NCI-H2196 (cell line): ENCODE results near the gene TOMM20.
"Not testable (repeated sequence)": the region's sequence is repeated elsewhere in the genome, so short reads cannot be mapped to it uniquely, and the experiment has no call there.

Experiments
- DNase-seq: peaks from one replicate; lab custom pipeline; 2025; ENCODE audit not compliant: unreplicated experiment; lab: John Stamatoyannopoulos, UW

TOMM20 gene

DNA sequence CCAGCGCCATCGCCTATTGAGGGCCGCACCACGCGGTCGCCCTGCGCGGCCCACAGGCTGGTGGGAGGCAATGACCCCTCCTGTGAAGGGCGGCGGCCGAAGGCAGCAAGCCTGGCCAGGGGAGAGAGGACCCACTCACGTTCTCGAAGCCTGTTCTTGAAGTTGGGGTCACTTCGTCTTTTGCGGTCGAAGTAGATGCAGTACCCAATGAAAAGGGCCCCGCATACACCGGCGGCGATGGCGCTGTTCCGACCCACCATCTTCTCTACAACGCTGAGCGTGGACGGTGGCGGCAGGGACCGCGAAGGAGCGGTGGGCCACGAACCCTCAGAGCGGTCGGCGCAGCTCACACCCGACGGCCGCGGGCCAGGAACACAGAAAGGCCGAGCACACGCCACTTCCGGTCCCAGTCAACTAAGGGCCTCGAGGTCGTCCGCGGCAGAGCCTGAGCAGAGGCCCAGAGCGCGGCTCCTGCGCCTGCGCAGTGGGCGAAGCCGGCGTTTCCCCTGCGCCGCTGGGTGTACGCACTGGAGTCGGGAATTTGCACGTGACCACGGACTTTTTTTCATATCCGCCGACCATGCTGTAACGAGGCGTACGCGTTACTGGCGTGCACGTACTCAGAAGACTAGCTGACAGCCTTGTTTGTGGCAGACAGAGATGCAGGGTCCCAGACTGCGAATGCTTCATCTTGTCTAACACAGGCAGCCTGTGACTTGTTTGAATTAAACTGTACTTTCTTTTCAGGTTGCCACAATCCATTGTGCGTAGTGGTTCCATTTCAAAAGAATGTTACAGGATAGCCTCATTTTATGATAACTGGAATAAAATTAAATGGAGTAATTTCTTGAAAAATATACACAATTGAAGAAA, at the start of gene TOMM20:
Gene TOMM20, minus strand, starts transcription at position 382 of the 873 bp plus-strand sequence. Its CDS starts 122 bp downstream, at position 260.
- peak; percentile 87 for DNase-seq

DNA sequence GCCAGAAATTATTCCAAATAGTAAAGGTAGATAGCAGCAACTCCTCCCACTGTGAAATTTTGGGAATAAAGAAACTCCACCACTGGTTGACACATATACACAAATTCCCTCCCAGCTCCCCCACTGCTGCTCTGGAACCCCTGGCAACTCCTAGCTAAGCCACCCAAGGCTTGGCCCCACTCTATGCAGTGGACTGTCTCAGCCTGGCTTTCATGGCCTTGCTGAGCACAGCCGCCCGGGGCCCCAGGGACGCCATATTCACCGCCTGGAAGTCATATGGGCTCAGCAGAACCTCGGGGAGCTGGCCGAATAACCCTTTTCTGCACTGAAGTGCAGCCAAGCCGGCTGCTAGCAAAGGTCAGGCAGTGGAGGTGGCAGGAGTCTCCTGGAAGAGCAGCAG, 47.8 kb upstream of the TOMM20 start:
- DNase-seq, result no peak

DNA sequence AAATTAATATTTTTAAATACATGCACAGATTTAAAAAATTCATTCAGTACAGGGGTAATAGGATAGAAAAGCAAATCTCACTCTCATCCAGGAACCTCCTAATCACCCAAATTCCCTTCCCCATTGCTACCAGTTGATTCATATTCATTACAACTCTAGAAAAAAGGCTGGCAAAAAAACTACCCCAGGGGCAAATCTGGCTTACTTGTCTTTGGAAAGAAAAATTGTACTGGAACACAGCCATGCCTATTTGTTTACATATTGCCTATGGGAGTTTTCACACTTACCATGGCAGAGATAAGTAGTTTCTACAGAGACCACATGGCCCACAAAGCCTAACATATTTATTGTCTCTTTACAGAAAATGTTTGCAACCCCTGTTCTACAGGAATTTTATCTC, 41.3 kb upstream of the TOMM20 start:
- no peak for DNase-seq

DNA sequence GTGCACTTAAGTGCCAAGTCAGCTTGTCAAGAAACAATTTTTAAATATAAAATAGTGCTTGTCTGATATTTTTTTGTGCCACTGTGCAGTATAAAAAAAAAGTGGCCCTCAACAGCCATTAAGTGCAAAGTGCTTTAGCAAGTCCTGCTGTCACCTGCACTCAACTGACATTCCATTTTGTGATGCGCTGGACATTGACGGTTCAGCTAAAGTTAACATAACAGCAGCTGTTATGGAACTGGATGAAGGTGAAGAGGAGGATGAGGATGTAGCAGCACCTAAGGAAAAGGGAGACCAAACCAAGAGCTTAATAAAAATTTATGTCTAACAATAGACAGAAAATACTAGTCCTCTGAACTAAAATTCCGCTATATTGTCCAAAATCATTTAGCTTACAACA, 39.7 kb upstream of the TOMM20 start:
- no peak for DNase-seq

DNA sequence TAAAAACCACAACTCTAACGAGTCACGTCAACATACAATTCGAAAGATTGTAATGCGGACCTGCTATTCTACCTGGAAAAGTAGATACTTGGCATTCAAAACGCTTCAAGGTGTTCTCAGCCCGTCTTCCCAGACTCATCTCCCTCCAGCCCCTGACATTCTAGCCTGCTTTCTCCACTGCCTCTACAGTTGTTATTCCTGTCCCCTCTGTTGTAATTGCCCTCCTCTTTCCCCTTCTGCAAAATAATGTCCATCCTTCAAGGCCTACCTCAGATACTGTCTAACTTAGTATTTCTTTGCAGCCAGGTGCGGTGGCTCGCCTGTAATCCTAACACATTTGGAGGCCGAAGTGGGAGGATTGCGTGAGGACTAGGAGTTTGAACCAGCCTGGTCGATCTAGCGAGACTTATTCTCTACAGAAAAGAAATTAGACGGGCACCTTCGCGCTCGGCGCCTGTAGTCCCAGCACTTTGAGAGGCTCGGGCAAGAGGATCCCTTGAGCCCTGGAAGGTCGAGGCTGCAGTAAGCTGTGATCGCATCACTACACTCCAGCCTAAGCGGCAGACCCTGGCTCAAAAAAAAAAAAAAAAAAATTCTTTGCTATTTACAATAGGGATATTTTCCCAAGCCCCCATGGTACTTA, 33.2 kb upstream of the TOMM20 start:
- no peak for DNase-seq

DNA sequence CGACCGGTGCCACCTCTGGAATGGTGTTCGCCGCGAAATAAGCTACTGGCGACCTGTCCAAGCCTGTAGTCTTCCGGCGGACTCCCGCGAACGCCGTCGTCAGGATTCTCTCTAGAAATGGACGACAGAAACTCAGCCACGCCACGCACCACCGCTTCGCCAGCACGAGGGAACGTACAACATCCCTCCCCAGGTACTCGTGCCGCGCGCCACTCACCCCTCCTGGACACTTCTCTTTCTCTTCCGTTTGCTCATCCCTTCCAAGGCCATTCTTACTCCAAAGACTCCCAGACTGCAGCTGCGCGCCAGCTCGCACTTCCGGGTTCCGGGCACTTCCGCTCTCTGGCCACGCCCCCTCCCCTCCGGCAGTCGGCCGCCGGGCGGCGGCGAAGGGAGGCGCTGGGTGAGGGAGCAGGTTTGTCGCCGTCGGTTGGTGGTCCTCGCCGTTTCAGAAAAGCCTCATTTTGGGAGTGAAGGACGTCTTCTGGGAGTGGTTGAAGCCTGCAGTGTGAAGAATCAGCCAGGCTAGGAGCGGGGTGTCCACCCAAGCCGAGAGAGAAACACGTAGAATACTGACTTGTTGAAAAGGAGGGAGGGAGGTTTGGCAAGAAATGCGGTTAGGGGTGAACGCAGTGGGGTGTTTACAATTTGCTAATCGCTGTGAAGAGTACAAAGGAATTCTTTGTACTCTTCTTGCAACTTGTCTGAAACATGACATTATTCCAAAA, 32.5 kb upstream of the TOMM20 start, which contains the start of gene RBM34:
Gene RBM34, minus strand, starts transcription at position 294 of the 728 bp plus-strand sequence. Its CDS starts 24 bp downstream, at position 270.
- DNase-seq, result peak; percentile 66

DNA sequence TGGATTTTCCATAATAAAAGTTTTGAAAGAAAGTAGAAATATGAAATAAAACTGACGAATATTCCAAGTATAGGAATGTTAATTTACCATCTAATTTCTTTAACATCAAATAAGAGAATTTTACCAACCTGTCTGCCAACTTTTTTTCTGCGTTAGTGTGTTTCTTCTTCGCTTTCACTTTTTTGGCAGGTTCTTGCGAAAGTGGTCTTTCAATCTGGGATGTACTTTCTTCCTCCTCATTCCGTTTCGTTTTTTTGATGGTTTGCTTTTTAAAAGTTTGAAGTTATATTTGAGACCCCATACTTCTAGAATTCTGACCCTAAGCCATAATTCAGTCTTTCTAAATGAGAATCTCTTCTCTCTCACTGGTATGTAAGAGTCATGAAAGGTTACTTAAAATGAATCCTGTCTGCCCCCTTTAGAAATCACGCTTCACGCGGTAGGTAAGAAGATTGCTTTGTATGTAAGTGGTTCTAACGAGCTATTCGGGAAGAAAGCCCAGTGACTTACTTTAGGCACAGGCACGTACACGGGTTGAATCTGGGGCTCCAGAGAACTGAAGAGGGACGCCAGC, 31.8 kb upstream of the TOMM20 start:
- DNase-seq, result no peak

DNA sequence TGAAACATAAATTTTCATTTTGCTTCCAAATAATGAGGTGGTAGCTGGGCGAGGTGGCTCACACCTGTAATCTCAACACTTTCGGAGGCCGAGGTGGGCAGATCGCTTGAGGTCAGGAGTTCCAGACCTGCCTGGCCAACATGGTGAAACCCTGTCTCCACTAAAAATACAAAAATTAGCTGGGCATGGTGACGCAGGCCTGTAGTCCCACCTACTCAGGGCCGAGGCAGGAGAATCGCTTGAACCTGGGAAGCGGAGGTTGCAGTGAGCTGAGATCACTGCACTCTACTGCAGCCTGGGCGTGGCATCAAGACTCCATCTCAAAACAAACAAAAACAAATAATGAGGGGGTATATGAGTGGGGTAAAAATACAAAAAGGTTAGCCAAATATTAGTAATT, 31.3 kb upstream of the TOMM20 start:
- not testable (repeated sequence) for DNase-seq

DNA sequence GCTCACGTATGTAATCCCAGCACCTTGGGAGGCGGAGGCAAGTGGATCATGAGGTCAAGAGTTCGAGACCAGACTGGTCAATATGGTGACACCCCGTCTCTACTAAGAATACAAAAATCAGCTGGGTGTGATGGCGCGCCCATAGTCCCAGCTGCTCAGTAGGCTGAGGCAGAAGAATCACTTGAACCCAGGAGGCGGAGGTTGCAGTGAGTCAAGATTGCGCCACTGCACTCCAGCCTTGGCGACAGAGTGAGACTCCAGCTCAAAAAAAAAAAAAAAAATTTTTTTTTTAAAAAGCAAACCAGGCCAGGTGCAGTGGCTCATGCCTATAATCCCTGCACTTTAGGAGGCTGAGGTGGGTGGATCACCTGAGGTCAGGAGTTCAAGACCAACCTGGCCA, 30.6 kb upstream of the TOMM20 start:
- not testable (repeated sequence) for DNase-seq

DNA sequence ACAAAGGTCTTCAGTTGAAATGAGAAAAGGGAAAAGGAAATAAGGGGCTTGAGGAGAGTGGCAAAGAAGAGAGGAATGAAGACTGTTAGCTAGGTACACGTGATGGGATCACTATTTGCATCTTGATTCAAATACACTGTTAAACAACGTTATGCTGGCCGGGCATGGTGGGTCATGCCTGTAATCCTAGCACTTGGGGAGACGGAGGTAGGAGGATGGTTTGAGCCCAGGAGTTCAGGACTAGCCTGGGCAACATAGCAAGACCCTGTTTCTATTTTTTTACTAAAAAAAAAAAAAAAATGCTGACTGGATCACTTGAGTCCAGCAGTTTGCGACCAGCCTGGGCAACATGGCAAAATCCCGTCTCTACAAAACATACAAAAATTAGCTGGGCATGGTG, 30.0 kb upstream of the TOMM20 start:
- no peak for DNase-seq

DNA sequence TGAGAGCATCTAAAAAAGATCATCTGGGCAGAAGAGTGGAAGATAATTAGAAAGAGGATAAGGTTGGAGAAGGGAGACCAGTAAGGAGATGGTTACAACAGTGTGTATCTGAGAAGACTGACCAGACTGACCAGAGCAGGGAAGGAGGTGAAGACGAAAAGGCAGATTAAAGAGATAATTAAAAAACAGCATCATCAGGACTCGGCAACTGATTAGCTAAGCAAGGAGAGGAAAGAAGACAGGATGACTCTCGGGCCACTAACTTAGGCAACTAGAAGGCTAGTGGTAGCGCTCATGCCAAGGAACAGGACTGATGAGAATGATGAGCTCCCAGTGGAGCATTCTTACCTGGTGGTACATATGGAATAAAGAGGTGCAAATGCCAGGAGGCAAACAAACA, 28.5 kb upstream of the TOMM20 start:
- DNase-seq, result no peak

GRCh38 chr1:235156740-235157139, 28.1 kb upstream of the TOMM20 start:
- no peak for DNase-seq

- no peak for DNase-seq
These were observed 27.6 kb upstream of the TOMM20 start for GRCh38 chr1:235156265-235156664.

- DNase-seq, result no peak
These were observed 23.6 kb upstream of the TOMM20 start for GRCh38 chr1:235152235-235152634.

DNA sequence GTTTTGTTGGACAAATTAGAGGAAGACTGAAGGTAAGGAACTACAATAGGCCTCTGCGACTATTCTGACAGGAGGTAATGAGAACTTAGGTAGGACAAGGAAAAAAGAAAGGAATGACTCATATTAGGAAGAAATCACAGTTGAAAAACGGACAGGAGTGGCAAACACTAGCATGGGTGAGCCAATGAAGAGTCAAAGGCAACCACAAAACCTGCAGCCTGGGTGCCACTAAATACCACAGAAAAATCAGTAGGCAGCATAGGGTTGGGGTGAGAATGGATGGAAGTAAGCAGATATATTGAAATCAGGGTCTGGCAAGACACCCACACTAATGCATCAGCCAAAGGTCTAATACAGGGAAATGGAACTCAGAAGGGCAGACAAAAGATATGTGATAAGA, 22.4 kb upstream of the TOMM20 start:
- DNase-seq, result no peak

- no peak for DNase-seq
These were observed 21.2 kb upstream of the TOMM20 start for GRCh38 chr1:235149824-235150223.

DNA sequence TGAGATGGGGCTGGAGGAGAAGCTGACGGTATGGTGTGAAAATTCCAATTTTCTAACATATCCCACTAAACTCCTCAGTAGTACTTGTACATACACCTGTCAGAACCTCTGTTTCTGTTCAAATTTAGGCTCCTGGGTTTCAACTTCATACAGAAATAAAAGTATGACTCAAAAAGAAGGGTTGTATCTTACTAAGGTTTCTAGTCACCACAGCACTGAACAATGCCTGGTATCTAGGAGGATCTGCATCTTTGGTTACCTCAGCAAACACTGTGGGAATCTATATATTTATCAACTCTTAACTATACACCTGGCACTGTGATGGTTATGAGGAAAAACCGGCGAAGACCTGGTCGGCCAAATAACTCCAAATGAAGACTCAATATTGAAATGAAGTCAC, 18.6 kb upstream of the TOMM20 start:
- DNase-seq, result no peak

- no peak for DNase-seq
These were observed 17.0 kb upstream of the TOMM20 start for GRCh38 chr1:235145639-235146038.

- DNase-seq, result no peak
These were observed 14.4 kb upstream of the TOMM20 start for GRCh38 chr1:235142991-235143390.

- DNase-seq, result no peak
These were observed 10.7 kb upstream of the TOMM20 start for GRCh38 chr1:235139315-235139714.

DNA sequence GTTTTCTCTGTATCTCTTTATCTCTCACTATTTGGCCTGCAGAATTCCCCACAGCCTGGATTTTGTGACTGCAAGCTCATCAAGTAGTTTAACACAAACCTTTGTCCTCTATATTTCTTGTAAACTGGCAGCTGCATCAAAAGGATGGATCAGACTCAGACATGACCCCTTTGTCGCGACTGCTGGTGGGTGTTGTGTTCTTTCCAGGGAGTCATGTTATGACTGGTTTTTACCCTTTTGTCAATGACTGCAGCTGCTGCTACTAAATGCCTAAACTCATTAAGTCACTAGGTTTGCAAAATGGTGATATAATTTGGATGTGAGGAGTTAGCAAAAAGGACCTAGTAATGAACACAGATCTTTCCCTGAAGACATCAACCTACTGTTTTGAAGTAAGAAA, 10.2 kb upstream of the TOMM20 start:
- DNase-seq, result no peak
